HCT116 (cell line): ENCODE results near the gene TMEM132E. TPM values are rescaled to one million over a fixed set of nuclear protein-coding genes. Genes with fewer than 3 reads are reported as not detected.

Source experiments
- ATAC-seq: fragments of 200-7000 bp; cut with Tn5 transposase; 2 replicates; pipeline ENCODE4 v1.9.1; 2020; ENCODE audit warnings: mild to moderate bottlenecking, moderate library complexity
- BruUV-seq: library from RNA; stranded (reverse); fragments of 400-500 nt; replicated peaks from 2 replicates; lab custom pipeline; 2021; lab: Mats Ljungman, UMichigan
- CTCF ChIA-PET: fragments of 300-600 bp; sonication (Branson Sonifier 250); formaldehyde crosslinking; loops from one replicate; lab custom pipeline; 2021; ENCODE audit warnings: antibody characterized with exemption; lab: Charles Lee
- POLR2A ChIA-PET: fragments of 300-600, 350-600 bp; sonication (Branson Sonifier 250); formaldehyde crosslinking; loops from one replicate; lab custom pipeline; 2021; ENCODE audit warnings: antibody characterized with exemption; lab: Charles Lee
- RAD21 ChIA-PET, 2 experiments: fragments of 300-600 bp; sonication (Branson Sonifier 250); formaldehyde crosslinking; loops; one replicate each; lab custom pipeline; 2023; ENCODE audit warnings: low total read pairs in 2 of 2; ENCODE audit not compliant: uncharacterized antibody in 2 of 2, unreplicated experiment in 2 of 2, low non-redundant PET in 1 of 2; lab: Charles Lee
- DNase-seq: peaks from one replicate; pipeline ENCODE4 v3.0.0-alpha.2; 2010; ENCODE audit warnings: low read depth, low spot score
- H2AFZ ChIP-seq: fragments of 200-600 bp; shearing (Covaris generic), sonication (generic); 2 replicates; pipeline ENCODE4 v1.6.1; 2017; ENCODE audit warnings: low read depth, mixed run types, mixed read lengths, antibody characterized with exemption, low read length; ENCODE audit not compliant: poor library complexity, severe bottlenecking
- H3K27ac ChIP-seq: 2 replicates; pipeline ENCODE4 v1.5.1; 2012; ENCODE audit warnings: low read depth, low read length
- H3K27me3 ChIP-seq: fragments of 200-600 bp; sonication (generic); 2 replicates; pipeline ENCODE4 v1.6.1; 2016; ENCODE audit warnings: mixed run types, low read length, mixed read lengths; ENCODE audit not compliant: insufficient read depth
- H3K36me3 ChIP-seq, 2 experiments: fragments of 200-500 bp in 1 of 2; fragments of 200-600 bp in 1 of 2; sonication (Bioruptor generic) in 1 of 2; sonication (generic) in 1 of 2; 2 replicates each; pipeline versions ENCODE4 v1.5.1 to v1.6.1; 2014 to 2016; ENCODE audit warnings: low read length in 2 of 2, inconsistent platforms in 1 of 2, mixed read lengths in 1 of 2, mixed run types in 1 of 2; ENCODE audit not compliant: insufficient read depth in 2 of 2, control insufficient read depth in 1 of 2
- H3K4me1 ChIP-seq, 2 experiments: fragments of 200-600 bp in 1 of 2; sonication (generic) in 1 of 2; 2 replicates each; pipeline versions ENCODE4 v1.5.1 to v1.6.1; 2012 to 2017; ENCODE audit warnings: low read length in 2 of 2, inconsistent platforms in 1 of 2, mild to moderate bottlenecking in 1 of 2, mixed read lengths in 1 of 2, mixed run types in 1 of 2, moderate library complexity in 1 of 2; ENCODE audit not compliant: insufficient read depth in 2 of 2, control insufficient read depth in 1 of 2
- H3K4me2 ChIP-seq: fragments of 200-600 bp; sonication (generic); 2 replicates; pipeline ENCODE4 v1.6.1; 2017; ENCODE audit warnings: mixed run types, low read length, mixed read lengths
- H3K4me3 ChIP-seq, 2 experiments: fragments of 200-600 bp in 1 of 2; sonication (generic) in 1 of 2; replicated peaks in 1 of 2; 2 replicates each; pipeline ENCODE4 v1.5.1; 2011 to 2016; ENCODE audit warnings: low read length in 2 of 2, control low read depth in 1 of 2, low read depth in 1 of 2, mild to moderate bottlenecking in 1 of 2, mixed read lengths in 1 of 2, mixed run types in 1 of 2
- H3K79me2 ChIP-seq: fragments of 200-600 bp; sonication (generic); 2 replicates; pipeline ENCODE4 v1.6.1; 2017; ENCODE audit warnings: mild to moderate bottlenecking, mixed run types, low read length, moderate library complexity, mixed read lengths; ENCODE audit not compliant: insufficient read depth
- H3K9ac ChIP-seq: fragments of 200-600 bp; sonication (generic); 2 replicates; pipeline ENCODE4 v1.6.1; 2016; ENCODE audit warnings: low read length, mixed read lengths
- H3K9me2 ChIP-seq: fragments of 200-600 bp; sonication (generic), shearing (Covaris generic); 2 replicates; pipeline ENCODE4 v1.6.1; 2017; ENCODE audit warnings: mixed run types, mild to moderate bottlenecking, moderate library complexity; ENCODE audit not compliant: insufficient read depth
- H3K9me3 ChIP-seq, 2 experiments: fragments of 200-500 bp in 1 of 2; fragments of 200-600 bp in 1 of 2; sonication (Bioruptor generic) in 1 of 2; sonication (generic) in 1 of 2; 2 replicates each; pipeline ENCODE4 v1.6.1; 2014 to 2017; ENCODE audit warnings: low read length in 2 of 2, mixed read lengths in 2 of 2, inconsistent platforms in 1 of 2, low read depth in 1 of 2, mild to moderate bottlenecking in 1 of 2, mixed run types in 1 of 2, moderate library complexity in 1 of 2; ENCODE audit not compliant: control insufficient read depth in 1 of 2, insufficient read depth in 1 of 2
- H4K20me1 ChIP-seq: fragments of 200-600 bp; sonication (generic), shearing (Covaris generic); 2 replicates; pipeline ENCODE4 v1.6.1; 2017; ENCODE audit warnings: mixed run types, mild to moderate bottlenecking, moderate library complexity; ENCODE audit not compliant: insufficient read depth
- ATF3 ChIP-seq: IDR thresholded peaks from 2 replicates; pipeline ENCODE4 v1.6.1; 2012
- CBX3 ChIP-seq: IDR thresholded peaks from 2 replicates; pipeline ENCODE4 v1.6.1; 2012; ENCODE audit warnings: low read depth
- CEBPB ChIP-seq: IDR thresholded peaks from 2 replicates; pipeline ENCODE4 v1.6.1; 2012; ENCODE audit warnings: low read depth
- EZH2 ChIP-seq: fragments of 200-600 bp; sonication (generic); IDR thresholded peaks from 2 replicates; pipeline ENCODE4 v1.6.1; 2017; ENCODE audit warnings: antibody characterized with exemption, mixed run types
- EZH2phosphoT487 ChIP-seq: fragments of 200-600 bp; IDR thresholded peaks from 2 replicates; pipeline ENCODE4 v1.6.1; 2018; ENCODE audit warnings: antibody characterized with exemption, borderline replicate concordance
- FOSL1 ChIP-seq: IDR thresholded peaks from 2 replicates; pipeline ENCODE4 v1.6.1; 2012; ENCODE audit warnings: low read depth
- JUND ChIP-seq: IDR thresholded peaks from 2 replicates; pipeline ENCODE4 v1.6.1; 2012
- MAX ChIP-seq: IDR thresholded peaks from 2 replicates; pipeline ENCODE4 v1.6.1; 2012
- RAD21 ChIP-seq: IDR thresholded peaks from 2 replicates; pipeline ENCODE4 v1.6.1; 2012; ENCODE audit warnings: low read depth, mild to moderate bottlenecking
- SIN3A ChIP-seq: IDR thresholded peaks from 2 replicates; pipeline ENCODE4 v1.6.1; 2012; ENCODE audit warnings: low read depth
- SRF ChIP-seq: IDR thresholded peaks from 2 replicates; pipeline ENCODE4 v1.6.1; 2012; ENCODE audit warnings: low read depth
- YY1 ChIP-seq: IDR thresholded peaks from 2 replicates; pipeline ENCODE4 v1.6.1; 2011; ENCODE audit warnings: low read length, low read depth, moderate library complexity, mild to moderate bottlenecking; ENCODE audit not compliant: insufficient replicate concordance; ENCODE audit errors: extremely low read depth
- ZBTB33 ChIP-seq: IDR thresholded peaks from 2 replicates; pipeline ENCODE4 v1.6.1; 2011; ENCODE audit warnings: mild to moderate bottlenecking, low read length, moderate library complexity; ENCODE audit not compliant: insufficient replicate concordance; ENCODE audit errors: extremely low read depth
- ZFX ChIP-seq: fragments of 450-650 bp; IDR thresholded peaks from 2 replicates; pipeline ENCODE4 v1.6.1; 2017
- intact Hi-C: fragments of 100-400 bp; cut with micrococcal nuclease; formaldehyde crosslinking; loops from 2 replicates; pipeline ENCODE4 v1.10.0; 2022
- total RNA-seq: library from RNA; stranded (reverse); gene quantifications from one replicate; pipeline ENCODE4 v1.2.1, GENCODE V29; 2021; ENCODE audit not compliant: unreplicated experiment
- TF ChIP-seq, protein P1 (sequence below), 3 experiments: fragments of 200-600 bp in 1 of 3; sonication (generic) in 1 of 3; IDR thresholded peaks in 2 of 3; conservative IDR thresholded peaks in 1 of 3; 2 replicates each; pipeline ENCODE4 v1.5.1; 2012 to 2017; ENCODE audit warnings: low read depth in 2 of 3, low read length in 2 of 3, antibody characterized with exemption in 1 of 3, borderline replicate concordance in 1 of 3, control low read depth in 1 of 3, mild to moderate bottlenecking in 1 of 3, mixed read lengths in 1 of 3, mixed run types in 1 of 3, moderate library complexity in 1 of 3; ENCODE audit not compliant: insufficient read depth in 1 of 3

The TMEM132E gene
- total RNA-seq, 1 experiment from 2014 or later, result not detected

DNA sequence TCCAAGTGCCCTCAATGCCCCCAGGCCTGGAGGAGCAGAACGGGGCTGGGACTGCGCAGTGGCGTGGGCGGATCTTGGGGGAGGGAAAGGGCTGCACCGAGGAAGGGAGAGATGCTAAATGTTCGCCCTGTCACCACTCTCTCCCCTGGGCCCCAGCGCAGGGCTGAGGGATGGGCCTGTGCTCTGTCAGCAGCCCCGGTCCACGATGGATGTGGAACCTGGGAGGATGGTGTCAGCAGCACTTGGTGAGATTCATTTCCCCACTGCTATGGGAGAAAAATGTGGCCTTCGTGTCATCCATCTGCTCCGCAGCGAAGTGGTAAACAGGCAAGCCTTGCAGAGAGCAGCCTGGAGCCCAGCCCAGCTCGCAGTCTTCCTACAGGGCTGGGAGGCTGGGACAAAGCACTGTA lies 72.0 kb downstream of the TMEM132E start:
- H3K4me3 ChIP-seq, result no peak overlapping the region
- no peak overlapping the region for H3K4me2 ChIP-seq
- no peak for DNase-seq
- no peaks in the 10 kb centered on the region for H3K9me3 ChIP-seq
- intact Hi-C loops, result no loop called here
- no peak for ATAC-seq
- no peak overlapping the region for H3K27ac ChIP-seq
- H3K4me1 ChIP-seq, result no peaks in the 10 kb centered on the region
- peaks cover 56% of the 10 kb centered on the region for H3K27me3 ChIP-seq
- no peaks in the 10 kb centered on the region for H3K79me2 ChIP-seq
- POLR2A ChIA-PET, result no interaction called here
- no peaks in the 10 kb centered on the region for H3K36me3 ChIP-seq
- no peaks in the 10 kb centered on the region for H3K9me2 ChIP-seq
- no TSS peak for BruUV-seq
- H3K9ac ChIP-seq, result no peak overlapping the region
- RAD21 ChIA-PET, result no interaction called here
- no peak for TF ChIP-seq CBX3
- no peak for TF ChIP-seq YY1
- no peak for TF ChIP-seq ZBTB33
- no peak for TF ChIP-seq RAD21
- TF ChIP-seq FOSL1, result no peak
- no peak for TF ChIP-seq JUND
- TF ChIP-seq SIN3A, result no peak
- TF ChIP-seq EZH2phosphoT487, result no peak
- no peak for TF ChIP-seq EZH2
- TF ChIP-seq CEBPB, result no peak
- TF ChIP-seq, protein P1, sequence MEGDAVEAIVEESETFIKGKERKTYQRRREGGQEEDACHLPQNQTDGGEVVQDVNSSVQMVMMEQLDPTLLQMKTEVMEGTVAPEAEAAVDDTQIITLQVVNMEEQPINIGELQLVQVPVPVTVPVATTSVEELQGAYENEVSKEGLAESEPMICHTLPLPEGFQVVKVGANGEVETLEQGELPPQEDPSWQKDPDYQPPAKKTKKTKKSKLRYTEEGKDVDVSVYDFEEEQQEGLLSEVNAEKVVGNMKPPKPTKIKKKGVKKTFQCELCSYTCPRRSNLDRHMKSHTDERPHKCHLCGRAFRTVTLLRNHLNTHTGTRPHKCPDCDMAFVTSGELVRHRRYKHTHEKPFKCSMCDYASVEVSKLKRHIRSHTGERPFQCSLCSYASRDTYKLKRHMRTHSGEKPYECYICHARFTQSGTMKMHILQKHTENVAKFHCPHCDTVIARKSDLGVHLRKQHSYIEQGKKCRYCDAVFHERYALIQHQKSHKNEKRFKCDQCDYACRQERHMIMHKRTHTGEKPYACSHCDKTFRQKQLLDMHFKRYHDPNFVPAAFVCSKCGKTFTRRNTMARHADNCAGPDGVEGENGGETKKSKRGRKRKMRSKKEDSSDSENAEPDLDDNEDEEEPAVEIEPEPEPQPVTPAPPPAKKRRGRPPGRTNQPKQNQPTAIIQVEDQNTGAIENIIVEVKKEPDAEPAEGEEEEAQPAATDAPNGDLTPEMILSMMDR (IDR thresholded peaks at IDR 0.05 in 2 of 3, conservative IDR thresholded peaks at IDR 0.05 in 1 of 3; ENCODE audit: borderline replicate concordance in 1 of 3, insufficient read depth in 1 of 3, low read depth in 2 of 3, low read length in 2 of 3), result no peak
- no peak for TF ChIP-seq ATF3
- no peak for TF ChIP-seq MAX
- TF ChIP-seq ZFX, result no peak
- no peak for TF ChIP-seq SRF
- H2AFZ ChIP-seq, result no peak overlapping the region
- no peaks in the 10 kb centered on the region for H4K20me1 ChIP-seq
- CTCF ChIA-PET, result no interaction called here
